ENCODE data around the gene MBD6. TPM values are rescaled to one million over a fixed set of nuclear protein-coding genes. Genes with fewer than 3 reads are reported as not detected.
"Not testable (repeated sequence)": the region's sequence is repeated elsewhere in the genome, so short reads cannot be mapped to it uniquely, and the experiment has no call there.

MBD6 gene
- total and polyA plus RNA-seq, 2 experiments from 2014 or later, result 2.1 to 13.0 TPM

DNA sequence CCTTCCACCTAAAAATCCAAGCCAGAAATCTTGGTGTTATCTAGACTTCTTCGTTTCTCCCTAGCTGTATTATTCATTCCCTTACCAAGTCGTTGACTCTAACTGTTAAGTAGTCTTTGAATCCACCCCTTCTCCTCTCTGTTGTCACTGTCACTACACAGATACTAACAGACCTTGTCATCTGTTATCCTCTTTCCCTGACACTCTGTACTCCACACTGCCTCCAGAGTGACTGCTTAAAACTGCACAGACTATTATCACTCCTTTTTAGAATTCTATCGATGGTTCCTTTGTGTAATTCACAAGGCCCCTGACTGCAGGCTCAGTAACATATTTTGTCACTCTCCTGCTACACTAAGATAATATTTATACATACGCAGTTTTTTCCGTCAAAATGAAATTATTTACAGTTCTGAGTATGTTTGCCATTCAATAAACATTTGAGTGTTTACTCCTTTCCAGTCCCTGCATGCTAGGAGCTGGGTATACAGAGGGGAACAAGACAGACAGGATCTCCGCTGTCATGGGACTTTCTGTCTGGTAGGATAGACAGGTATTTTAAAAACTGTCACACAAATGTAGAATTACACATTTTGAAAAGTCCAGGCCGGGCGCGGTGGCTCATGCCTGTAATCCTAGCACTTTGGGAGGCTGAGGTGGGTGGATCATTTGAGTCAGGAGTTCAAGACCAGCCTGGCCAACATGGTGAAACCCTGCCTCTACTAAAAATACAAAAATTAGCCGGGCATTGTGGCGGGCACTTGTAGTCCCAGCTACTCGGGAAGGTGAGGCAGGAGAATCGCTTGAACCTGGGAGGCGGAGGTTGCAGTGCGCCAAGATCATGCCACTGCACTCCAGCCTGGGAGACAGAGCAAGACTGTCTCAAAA is 31.0 kb upstream of the MBD6 start:
- TF ChIP-seq EZH2phosphoT487 (IDR thresholded peaks at IDR 0.05; ENCODE audit: insufficient read depth, low read depth) (no peak), EZH2 (IDR thresholded peaks at IDR 0.05; ENCODE audit: insufficient read depth, poor library complexity, severe bottlenecking) (no peak)
- H3K79me2 ChIP-seq (ENCODE audit: insufficient read depth), result peaks cover 59% of the 10 kb centered on the region
- no peak overlapping the region for H3K27ac ChIP-seq
- H3K9me3 ChIP-seq (ENCODE audit: low read depth), result no peaks in the 10 kb centered on the region
- H3K27me3 ChIP-seq (replicated peaks; ENCODE audit: insufficient read depth), result no peaks in the 10 kb centered on the region
- no peak overlapping the region for H3K4me3 ChIP-seq
- H3K9me2 ChIP-seq (ENCODE audit: insufficient read depth), result no peaks in the 10 kb centered on the region
- H3K9ac ChIP-seq, result no peak overlapping the region
- no peak overlapping the region for H3K4me2 ChIP-seq (ENCODE audit: unreplicated experiment)
- H4K20me1 ChIP-seq (ENCODE audit: insufficient read depth), result no peaks in the 10 kb centered on the region
- peaks cover 49% of the 10 kb centered on the region for H3K36me3 ChIP-seq (ENCODE audit: low read depth)
- WGBS, 2 experiments (ENCODE audit: low coverage in 1 of 2, low lambda C conversion rate in 2 of 2, missing lambda C conversion rate in 2 of 2), result 86 to 89% methylated on average over 15 of the region's 15 CpGs
- no peak overlapping the region for H2AFZ ChIP-seq
- in situ Hi-C loops (cut with MboI), result no loop called here
- peaks cover 4% of the 10 kb centered on the region for H3K4me1 ChIP-seq (ENCODE audit: insufficient read depth)
- DNase-seq, result peak; percentile 26
- 0 out of 2 replicates have a peak, but pooled peaks cover 3% of the 10 kb centered on the region for H3F3A ChIP-seq (ENCODE audit: insufficient read depth)

- H3K27ac ChIP-seq; H4K20me1 ChIP-seq (ENCODE audit: insufficient read depth); H3K9me3 ChIP-seq (ENCODE audit: low read depth); H2AFZ ChIP-seq; H3K9me2 ChIP-seq (ENCODE audit: insufficient read depth); in situ Hi-C loops (cut with MboI); DNase-seq; H3K4me2 ChIP-seq (ENCODE audit: unreplicated experiment); H3K9ac ChIP-seq; H3K27me3 ChIP-seq (replicated peaks; ENCODE audit: insufficient read depth); H3F3A ChIP-seq (ENCODE audit: insufficient read depth); H3K4me3 ChIP-seq; H3K4me1 ChIP-seq (ENCODE audit: insufficient read depth): not testable (repeated sequence)
- peaks cover 64% of the 10 kb centered on the region for H3K36me3 ChIP-seq (ENCODE audit: low read depth)
- peaks cover 68% of the 10 kb centered on the region for H3K79me2 ChIP-seq (ENCODE audit: insufficient read depth)
- 93 to 98% methylated on average over 21 to 48 of the region's 48 CpGs for WGBS, 2 experiments (ENCODE audit: low coverage in 1 of 2, low lambda C conversion rate in 2 of 2, missing lambda C conversion rate in 2 of 2)
Observed at GRCh38 chr12:57495051-57495701, 27.4 kb upstream of the MBD6 start.

- no peak for DNase-seq
- peaks cover 12% of the 10 kb centered on the region; the same call in 1 of the 2 replicates for H3F3A ChIP-seq (ENCODE audit: insufficient read depth)
- no peak overlapping the region for H3K9ac ChIP-seq
- H3K27me3 ChIP-seq (replicated peaks; ENCODE audit: insufficient read depth), result no peaks in the 10 kb centered on the region
- H3K9me2 ChIP-seq (ENCODE audit: insufficient read depth), result no peaks in the 10 kb centered on the region
- H3K9me3 ChIP-seq (ENCODE audit: low read depth), result no peaks in the 10 kb centered on the region
- no peak overlapping the region for H3K4me3 ChIP-seq
- no peaks in the 10 kb centered on the region for H4K20me1 ChIP-seq (ENCODE audit: insufficient read depth)
- no peak overlapping the region for H3K27ac ChIP-seq
- H2AFZ ChIP-seq, result no peak overlapping the region
- in situ Hi-C loops (cut with MboI), result no loop called here
- no peak for TF ChIP-seq EZH2 (IDR thresholded peaks at IDR 0.05; ENCODE audit: insufficient read depth, poor library complexity, severe bottlenecking)
- no peak for TF ChIP-seq EZH2phosphoT487 (IDR thresholded peaks at IDR 0.05; ENCODE audit: insufficient read depth, low read depth)
- H3K36me3 ChIP-seq (ENCODE audit: low read depth), result peaks cover 64% of the 10 kb centered on the region
- peaks cover 63% of the 10 kb centered on the region for H3K79me2 ChIP-seq (ENCODE audit: insufficient read depth)
- H3K4me2 ChIP-seq (ENCODE audit: unreplicated experiment), result no peak overlapping the region
- no peaks in the 10 kb centered on the region for H3K4me1 ChIP-seq (ENCODE audit: insufficient read depth)
Observed at GRCh38 chr12:57496822-57497221, 25.8 kb upstream of the MBD6 start.

- in situ Hi-C loops (cut with MboI), result no loop called here
- Histone ChIP-seq H3K79me2 (ENCODE audit: insufficient read depth) (peaks cover 60% of the 10 kb centered on the region), H3K27ac (no peak overlapping the region), H3K36me3 (ENCODE audit: low read depth) (peaks cover 68% of the 10 kb centered on the region), H3K4me2 (ENCODE audit: unreplicated experiment) (no peak overlapping the region), H3K4me3 (no peak overlapping the region), H3K9ac (no peak overlapping the region), H3K27me3 (replicated peaks; ENCODE audit: insufficient read depth) (no peaks in the 10 kb centered on the region), H3F3A (ENCODE audit: insufficient read depth) (peaks cover 15% of the 10 kb centered on the region; the same call in 1 of the 2 replicates), H3K4me1 (ENCODE audit: insufficient read depth) (no peaks in the 10 kb centered on the region), H2AFZ (no peak overlapping the region), H3K9me3 (ENCODE audit: low read depth) (no peaks in the 10 kb centered on the region), H4K20me1 (ENCODE audit: insufficient read depth) (no peaks in the 10 kb centered on the region), H3K9me2 (ENCODE audit: insufficient read depth) (no peaks in the 10 kb centered on the region)
- TF ChIP-seq EZH2phosphoT487 (IDR thresholded peaks at IDR 0.05; ENCODE audit: insufficient read depth, low read depth), result no peak
- TF ChIP-seq EZH2 (IDR thresholded peaks at IDR 0.05; ENCODE audit: insufficient read depth, poor library complexity, severe bottlenecking), result no peak
- 97 to 98% methylated on average over 12 of the region's 12 CpGs for WGBS, 2 experiments (ENCODE audit: low coverage in 1 of 2, low lambda C conversion rate in 2 of 2, missing lambda C conversion rate in 2 of 2)
- DNase-seq, result no peak
Observed at GRCh38 chr12:57497223-57498131, 25.1 kb upstream of the MBD6 start.
